NB4 (cell line): ENCODE measurements around the gene DNAAF5.
A peak's percentile ranks its signal among the peaks of the same experiment; 100 is the strongest.
"Not testable (repeated sequence)": the region's sequence is repeated elsewhere in the genome, so short reads cannot be mapped to it uniquely, and the experiment has no call there.

Experiments used
- DNase-seq: peaks from one replicate; pipeline ENCODE4 v3.0.0; 2010; ENCODE audit warnings: low read depth
- H3K4me3 ChIP-seq: one replicate; pipeline ENCODE4 v1.5.1; 2011; ENCODE audit warnings: mild to moderate bottlenecking, low read depth, low read length, moderate library complexity
- MYC ChIP-seq: IDR thresholded peaks from 2 replicates; pipeline ENCODE4 v1.6.1; 2011; ENCODE audit warnings: low read depth, low read length
- POLR2A ChIP-seq: IDR thresholded peaks from 2 replicates; pipeline ENCODE4 v1.6.1; 2011; ENCODE audit warnings: mild to moderate bottlenecking; ENCODE audit not compliant: insufficient read length; ENCODE audit errors: extremely low read depth
- TF ChIP-seq, protein P1 (sequence below): IDR thresholded peaks from 2 replicates; pipeline ENCODE4 v1.6.1; 2011; ENCODE audit warnings: low read depth, low read length
- TF ChIP-seq, protein P2 (sequence below): IDR thresholded peaks from one replicate; pipeline ENCODE4 v1.5.1; 2012; ENCODE audit warnings: low read depth, low read length

The DNAAF5 gene

DNA sequence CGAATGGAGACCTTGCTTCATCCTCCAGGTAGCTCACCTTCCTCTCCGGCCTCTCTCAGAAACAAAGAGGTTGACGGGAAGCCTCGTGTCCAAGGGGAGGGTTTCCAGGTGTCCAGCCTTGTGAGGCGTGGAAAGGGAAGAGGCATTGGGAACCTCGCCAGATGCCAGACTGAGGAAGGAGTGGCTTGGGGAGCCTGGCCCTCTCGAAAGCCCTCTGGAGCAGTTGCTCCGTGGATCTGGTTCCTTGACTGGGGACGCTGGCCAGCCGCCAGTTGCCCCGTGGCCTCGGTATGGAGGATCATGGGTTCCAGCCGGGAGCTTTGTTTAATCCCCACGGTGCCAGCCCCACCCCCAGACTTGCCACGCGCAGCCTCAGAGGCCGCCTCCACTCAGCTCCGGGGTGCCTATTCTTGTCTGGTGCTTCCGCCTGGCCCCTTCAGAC is 75.5 kb downstream of the DNAAF5 start:
- TF ChIP-seq MYC = no peak
- TF ChIP-seq, protein P1, sequence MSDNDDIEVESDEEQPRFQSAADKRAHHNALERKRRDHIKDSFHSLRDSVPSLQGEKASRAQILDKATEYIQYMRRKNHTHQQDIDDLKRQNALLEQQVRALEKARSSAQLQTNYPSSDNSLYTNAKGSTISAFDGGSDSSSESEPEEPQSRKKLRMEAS = no peak
- no peak for TF ChIP-seq POLR2A
- TF ChIP-seq, protein P2, sequence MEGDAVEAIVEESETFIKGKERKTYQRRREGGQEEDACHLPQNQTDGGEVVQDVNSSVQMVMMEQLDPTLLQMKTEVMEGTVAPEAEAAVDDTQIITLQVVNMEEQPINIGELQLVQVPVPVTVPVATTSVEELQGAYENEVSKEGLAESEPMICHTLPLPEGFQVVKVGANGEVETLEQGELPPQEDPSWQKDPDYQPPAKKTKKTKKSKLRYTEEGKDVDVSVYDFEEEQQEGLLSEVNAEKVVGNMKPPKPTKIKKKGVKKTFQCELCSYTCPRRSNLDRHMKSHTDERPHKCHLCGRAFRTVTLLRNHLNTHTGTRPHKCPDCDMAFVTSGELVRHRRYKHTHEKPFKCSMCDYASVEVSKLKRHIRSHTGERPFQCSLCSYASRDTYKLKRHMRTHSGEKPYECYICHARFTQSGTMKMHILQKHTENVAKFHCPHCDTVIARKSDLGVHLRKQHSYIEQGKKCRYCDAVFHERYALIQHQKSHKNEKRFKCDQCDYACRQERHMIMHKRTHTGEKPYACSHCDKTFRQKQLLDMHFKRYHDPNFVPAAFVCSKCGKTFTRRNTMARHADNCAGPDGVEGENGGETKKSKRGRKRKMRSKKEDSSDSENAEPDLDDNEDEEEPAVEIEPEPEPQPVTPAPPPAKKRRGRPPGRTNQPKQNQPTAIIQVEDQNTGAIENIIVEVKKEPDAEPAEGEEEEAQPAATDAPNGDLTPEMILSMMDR = no peak
- no peak for DNase-seq
- no peak overlapping the region for H3K4me3 ChIP-seq

- no peak overlapping the region for H3K4me3 ChIP-seq
- no peak for DNase-seq
- no peak for TF ChIP-seq MYC
- TF ChIP-seq, protein P2 = no peak
- TF ChIP-seq, protein P1 = no peak
- TF ChIP-seq POLR2A = no peak
These were observed 76.2 kb downstream of the DNAAF5 start for GRCh38 chr7:802500-803242.

DNA sequence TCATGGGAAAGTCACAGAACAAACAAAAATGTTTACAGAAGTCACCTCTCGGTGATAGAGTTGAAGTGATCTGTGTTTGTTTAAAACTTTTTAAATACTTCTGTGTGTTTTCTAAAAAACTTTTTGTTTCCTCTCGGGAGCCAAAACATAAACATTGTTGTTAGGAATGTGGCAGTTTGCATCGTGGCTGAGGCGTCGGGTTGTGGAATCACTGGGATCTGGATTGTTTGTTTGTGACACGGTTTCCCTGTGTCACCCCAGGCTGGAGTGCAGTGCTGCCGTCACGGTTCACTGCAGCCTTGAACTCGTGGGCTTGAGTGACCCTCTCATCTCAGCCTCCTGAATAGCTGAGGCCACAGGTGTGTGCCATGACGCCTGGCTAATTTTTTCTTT is 76.7 kb downstream of the DNAAF5 start:
- TF ChIP-seq, protein P1 = no peak
- TF ChIP-seq POLR2A = no peak
- TF ChIP-seq, protein P2 = no peak
- no peak for TF ChIP-seq MYC
- H3K4me3 ChIP-seq = no peak overlapping the region
- no peak for DNase-seq

DNA sequence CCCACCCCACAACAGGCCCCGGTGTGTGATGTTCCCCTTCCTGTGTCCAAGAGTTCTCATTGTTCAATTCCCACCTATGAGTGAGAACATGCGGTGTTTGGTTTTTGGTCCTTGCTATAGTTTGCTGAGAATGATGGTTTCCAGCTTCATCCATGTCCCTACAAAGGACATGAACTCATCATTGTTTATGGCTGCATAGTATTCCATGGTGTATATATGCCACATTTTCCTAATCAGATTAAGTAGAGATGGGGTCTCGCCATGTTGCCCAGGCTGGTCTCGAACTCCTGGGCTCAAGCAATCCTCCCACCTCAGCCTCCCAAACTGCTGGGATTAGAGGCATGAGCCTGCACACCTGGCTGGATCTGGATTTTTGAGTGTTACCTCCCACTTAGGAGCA is 77.3 kb downstream of the DNAAF5 start:
- not testable (repeated sequence) for H3K4me3 ChIP-seq, DNase-seq

GRCh38 chr7:805261-805660 is 78.8 kb downstream of the DNAAF5 start:
- TF ChIP-seq, protein P1 = no peak
- TF ChIP-seq MYC (no peak), POLR2A (no peak)
- TF ChIP-seq, protein P2 = no peak
- H3K4me3 ChIP-seq = no peak overlapping the region
- no peak for DNase-seq

GRCh38 chr7:815284-816216 is 89.1 kb downstream of the DNAAF5 start:
- no peak overlapping the region for H3K4me3 ChIP-seq
- peak; percentile 50 for DNase-seq
- TF ChIP-seq, protein P1 = no peak
- TF ChIP-seq POLR2A = no peak
- TF ChIP-seq, protein P2 = no peak
- TF ChIP-seq MYC = no peak
